Stomach (tissue), 9 donors: Measurements from ENCODE around the gene TMEM25. TPM values are rescaled to one million over a fixed set of nuclear protein-coding genes. Genes with fewer than 3 reads are reported as not detected.

ENCODE experiments used
- DNase-seq, 2 donors: peaks; one replicate each; pipeline versions ENCODE4 v3.0.0 to v3.0.0-alpha.2; 2013 to 2019
- H3K27ac ChIP-seq, 5 donors: fragments of 200-600 bp in 4 of 5; sonication (generic) in 4 of 5; one replicate each; pipeline ENCODE4 v1.5.1; 2013 to 2019; ENCODE audit warnings: mild to moderate bottlenecking in 1 of 5, moderate library complexity in 1 of 5
- H3K27me3 ChIP-seq, 3 donors: fragments of 200-600 bp; sonication (generic); one replicate each; pipeline ENCODE4 v1.5.1; 2017 to 2019; ENCODE audit warnings: mixed run types in 1 of 3
- H3K36me3 ChIP-seq, 4 donors: fragments of 200-600 bp; sonication (generic); 1 replicate in 3 of 4; 2 replicates in 1 of 4; pipeline ENCODE4 v1.5.1; 2016 to 2019
- H3K4me1 ChIP-seq, 4 donors: fragments of 200-600 bp; sonication (generic); one replicate each; pipeline ENCODE4 v1.5.1; 2016 to 2019
- H3K4me3 ChIP-seq, 4 donors: fragments of 200-600 bp; sonication (generic) in 3 of 4; one replicate each; pipeline ENCODE4 v1.5.1; 2016 to 2019; ENCODE audit warnings: mild to moderate bottlenecking in 1 of 4
- H3K9me3 ChIP-seq, 4 donors: fragments of 200-600 bp; sonication (generic); one replicate each; pipeline ENCODE4 v1.5.1; 2016 to 2019
- CTCF ChIP-seq, 7 experiments: fragments of 450-650 bp in 4 of 7; fragments of 200-600 bp in 3 of 7; sonication (generic) in 3 of 7; IDR thresholded peaks; one replicate each; pipeline ENCODE4 v1.5.1; 2016 to 2019; ENCODE audit warnings: antibody characterized with exemption in 7 of 7, control low read depth in 2 of 7, mild to moderate bottlenecking in 1 of 7
- EP300 ChIP-seq: sonication (generic); formaldehyde crosslinking; IDR thresholded peaks from one replicate; pipeline ENCODE4 v1.6.1; 2017; ENCODE audit warnings: antibody characterized with exemption
- POLR2A ChIP-seq, 4 donors: fragments of 450-650 bp; IDR thresholded peaks; one replicate each; pipeline ENCODE4 v1.6.1; 2016; ENCODE audit warnings: antibody characterized with exemption in 4 of 4, control low read depth in 2 of 4, mild to moderate bottlenecking in 1 of 4, moderate library complexity in 1 of 4
- POLR2AphosphoS5 ChIP-seq, 3 donors: sonication (generic); formaldehyde crosslinking; IDR thresholded peaks; one replicate each; pipeline ENCODE4 v1.6.1; 2016; ENCODE audit warnings: antibody characterized with exemption in 3 of 3
- WGBS, 5 donors: extraction: QIAGEN DNeasy Blood & Tissue Kit in 3 of 5; methylation state at CpG; one replicate each; pipeline versions ENCODE4 v1.1.5 to v1.1.7; 2013 to 2018; 5-methylcytosine and 5-hydroxymethylcytosine counted together
- intact Hi-C: fragments of 100-400 bp; cut with DNase I; formaldehyde crosslinking; loops from one replicate; pipeline ENCODE4 v1.15.1; 2023; ENCODE audit warnings: low total_unique reads
- polyA plus RNA-seq, 3 donors: library from polyadenylated mRNA; stranded (reverse); fragments of 200-250 nt; gene quantifications; one replicate each; pipeline ENCODE4 v1.2.3, GENCODE V29; 2013
- total RNA-seq, 5 donors: library from RNA; depleted of rRNA; stranded (reverse); fragments of >200 nt; gene quantifications; one replicate each; pipeline versions ENCODE4 v1.1.0 to v1.2.3, GENCODE V29; 2014 to 2016
- donor health status: healthy with polysubstance abuse.
- donor health status: Bipolar disorder and iron deficiency.
- donor health status: healthy.

TMEM25 gene
- total and polyA plus RNA-seq, 8 donors: 4.0 to 52.7 (median 8.5) TPM; not detected in 1

GRCh38 chr11:118536726-118537125 lies 5.7 kb downstream of the TMEM25 start:
- intact Hi-C loops: no loop called here
- Histone ChIP-seq H3K36me3 (peaks cover 0 to 36% (median 23%) of the 10 kb centered on the region in 4 donors), H3K27me3 (no peaks in the 10 kb centered on the region), H3K27ac (no peak overlapping the region), H3K4me1 (peaks cover 0 to 10% (median 7%) of the 10 kb centered on the region in 4 donors), H3K9me3 (no peaks in the 10 kb centered on the region), H3K4me3 (no peak overlapping the region)
- DNase-seq: no peak
- TF ChIP-seq POLR2A (IDR thresholded peaks at IDR 0.05): no peak
- TF ChIP-seq EP300: no peak
- TF ChIP-seq CTCF (IDR thresholded peaks at IDR 0.05): no peak
- TF ChIP-seq POLR2AphosphoS5 (IDR thresholded peaks at IDR 0.05): no peak
- WGBS, 5 donors: 88 to 98% (median 93%) methylated on average over 5 of the region's 5 CpGs

DNA sequence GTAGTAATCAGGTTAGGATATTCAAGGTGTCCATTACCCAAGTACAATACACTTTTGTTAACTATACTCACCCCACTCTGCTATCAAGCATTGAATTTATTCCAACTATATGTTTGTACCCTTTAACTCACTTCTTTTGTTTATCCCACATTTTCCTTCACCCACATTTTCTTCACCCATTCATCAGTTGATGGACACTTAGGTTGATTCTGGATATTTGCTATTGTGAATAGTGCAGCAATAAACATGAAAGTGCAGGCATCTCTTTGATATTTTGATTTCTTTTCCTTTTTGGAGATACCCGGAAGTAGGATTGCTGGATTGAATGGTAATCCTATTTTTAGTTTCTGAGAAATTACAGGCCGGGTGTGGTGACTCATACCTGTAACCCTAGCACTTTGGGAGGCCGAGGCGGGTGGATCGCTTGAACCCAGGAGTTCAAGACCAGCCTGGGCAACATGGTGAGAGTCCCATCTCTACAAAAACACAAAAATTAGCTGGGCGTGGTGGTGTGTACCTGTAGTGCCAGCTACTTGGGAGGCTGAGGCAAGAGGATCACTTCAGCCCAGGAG lies 6.5 kb downstream of the TMEM25 start:
- no peak overlapping the region for H3K27ac ChIP-seq
- no peak overlapping the region for H3K4me3 ChIP-seq
- 84 to 93% (median 88%) methylated on average over 6 of the region's 6 CpGs for WGBS, 5 donors
- intact Hi-C loops: no loop called here
- DNase-seq: no peak
- peaks cover 0 to 3% (median under 1%) of the 10 kb centered on the region in 4 donors for H3K4me1 ChIP-seq
- no peak for TF ChIP-seq CTCF (IDR thresholded peaks at IDR 0.05)
- TF ChIP-seq POLR2A (IDR thresholded peaks at IDR 0.05): no peak
- TF ChIP-seq POLR2AphosphoS5 (IDR thresholded peaks at IDR 0.05): no peak
- no peak for TF ChIP-seq EP300
- peaks cover 0 to 44% (median 30%) of the 10 kb centered on the region in 4 donors for H3K36me3 ChIP-seq
- H3K9me3 ChIP-seq: no peaks in the 10 kb centered on the region
- H3K27me3 ChIP-seq: no peaks in the 10 kb centered on the region

DNA sequence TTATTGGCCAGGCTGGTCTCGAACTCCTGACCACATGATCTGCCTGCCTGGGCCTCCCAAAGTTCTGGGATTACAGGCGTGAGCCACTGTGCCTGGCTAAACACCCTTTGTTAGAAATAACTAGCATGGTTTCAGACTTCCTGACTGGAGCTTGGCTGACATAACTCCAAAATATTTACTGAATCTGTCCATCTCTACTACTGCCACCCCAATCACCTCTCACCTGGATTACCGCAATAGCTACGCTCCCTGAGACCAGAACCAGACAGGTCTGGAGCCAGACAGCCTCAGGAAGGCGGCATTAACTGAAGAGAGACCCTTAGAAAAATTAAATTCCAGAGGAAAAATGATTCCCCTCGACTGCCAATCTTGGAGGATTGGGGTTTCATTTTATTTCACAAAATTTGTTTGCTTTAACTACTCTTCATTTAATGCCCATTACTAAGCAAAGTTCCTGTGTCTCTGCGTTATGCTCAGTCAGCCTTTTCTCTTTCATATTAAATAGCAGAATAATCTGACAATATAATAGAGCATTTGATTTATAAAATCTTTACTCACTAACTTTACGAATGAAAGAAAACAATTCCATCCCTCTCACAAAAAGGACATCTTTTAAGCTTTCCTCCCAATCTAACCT lies 13.1 kb downstream of the TMEM25 start:
- Histone ChIP-seq H3K36me3 (peaks cover 0 to 59% (median 53%) of the 10 kb centered on the region in 4 donors), H3K27ac (no peak overlapping the region), H3K27me3 (no peaks in the 10 kb centered on the region), H3K4me1 (peaks cover 0 to 6% (median 0%) of the 10 kb centered on the region in 4 donors), H3K9me3 (no peaks in the 10 kb centered on the region), H3K4me3 (no peak overlapping the region)
- WGBS, 5 donors: 94 to 97% (median 94%) methylated on average over 8 of the region's 8 CpGs
- no peak for TF ChIP-seq POLR2A (IDR thresholded peaks at IDR 0.05)
- TF ChIP-seq POLR2AphosphoS5 (IDR thresholded peaks at IDR 0.05): no peak
- no peak for TF ChIP-seq EP300
- TF ChIP-seq CTCF (IDR thresholded peaks at IDR 0.05): no peak
- DNase-seq: no peak
- intact Hi-C loops: no loop called here

DNA sequence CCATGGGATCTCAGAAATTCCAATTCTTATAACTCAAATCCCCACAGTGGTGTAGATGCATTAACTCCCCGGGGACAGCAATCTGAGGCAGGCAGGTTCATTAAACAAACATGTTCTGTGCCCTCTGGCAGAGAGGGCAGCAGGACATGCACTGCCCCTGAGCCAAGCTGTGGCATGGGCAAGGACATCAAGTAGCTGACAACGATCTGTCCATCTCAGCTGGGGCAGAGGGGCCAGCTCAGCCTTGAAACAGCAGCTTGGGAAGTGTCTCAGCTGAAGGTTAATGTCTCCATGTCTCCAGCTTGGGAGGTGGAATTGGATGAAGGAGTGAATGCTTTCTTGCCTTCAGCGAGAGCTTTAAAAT lies 13.6 kb downstream of the TMEM25 start:
- Histone ChIP-seq H3K9me3 (no peaks in the 10 kb centered on the region), H3K4me1 (peaks cover 0 to 6% (median 0%) of the 10 kb centered on the region in 4 donors), H3K27me3 (no peaks in the 10 kb centered on the region), H3K4me3 (no peak overlapping the region), H3K27ac (no peak overlapping the region), H3K36me3 (peaks cover 0 to 63% (median 54%) of the 10 kb centered on the region in 4 donors)
- WGBS, 5 donors: 62 to 79% (median 78%) methylated on average over 3 of the region's 3 CpGs
- intact Hi-C loops: no loop called here
- DNase-seq: no peak
- TF ChIP-seq EP300 (no peak), POLR2AphosphoS5 (IDR thresholded peaks at IDR 0.05) (no peak), POLR2A (IDR thresholded peaks at IDR 0.05) (no peak), CTCF (IDR thresholded peaks at IDR 0.05) (no peak)
